BJ (cell line): ENCODE measurements around the gene EEF1A2. TPM values are rescaled to one million over a fixed set of nuclear protein-coding genes. Genes with fewer than 3 reads are reported as not detected.

Experiments
- CTCF ChIA-PET: fragments of 350-600 bp; formaldehyde crosslinking; extraction: SDS; loops from one replicate; lab custom pipeline; 2021; ENCODE audit warnings: antibody characterized with exemption, inconsistent platforms; lab: Yijun Ruan, JAX
- POLR2A ChIA-PET: fragments of 300-600 bp; sonication (Branson Sonifier 250); formaldehyde crosslinking; extraction: SDS; loops from one replicate; lab custom pipeline; 2021; ENCODE audit warnings: antibody characterized with exemption; lab: Charles Lee
- DNase-seq: peaks from one replicate; pipeline ENCODE4 v3.0.0-alpha.2; 2011; ENCODE audit warnings: low read depth
- H3K27me3 ChIP-seq: 2 replicates; pipeline ENCODE4 v1.6.0; 2011; ENCODE audit warnings: low read length; ENCODE audit not compliant: control insufficient read depth, insufficient read depth
- H3K36me3 ChIP-seq: 2 replicates; pipeline ENCODE4 v1.5.1; 2011; ENCODE audit warnings: low read length; ENCODE audit not compliant: control insufficient read depth, insufficient read depth
- H3K4me3 ChIP-seq: 2 replicates; pipeline ENCODE4 v1.5.1; 2011; ENCODE audit warnings: low read depth, mild to moderate bottlenecking, control low read depth, low read length
- CTCF ChIP-seq: IDR thresholded peaks from 2 replicates; pipeline ENCODE4 v1.5.1; 2011; ENCODE audit warnings: low read depth, mild to moderate bottlenecking, control low read depth, inconsistent platforms, low read length, moderate library complexity; ENCODE audit not compliant: insufficient read depth
- polyA minus RNA-seq: library from RNA; depleted of rRNA, polyadenylated mRNA; stranded (reverse); fragments of >200 nt; gene quantifications from 2 replicates; pipeline ENCODE4 v1.2.3, GENCODE V29; 2011; rRNA and poly(A)+ RNA removed
- polyA plus RNA-seq: library from polyadenylated mRNA; depleted of rRNA; stranded (reverse); fragments of >200 nt; gene quantifications from 2 replicates; pipeline ENCODE4 v1.2.3, GENCODE V29; 2011; rRNA removed

EEF1A2 gene
- polyA plus RNA-seq (8.3 and 9.4 TPM in 2 replicates), polyA minus RNA-seq (6.7 and 12.0 TPM in 2 replicates)

- POLR2A ChIA-PET, result no interaction called here
- H3K36me3 ChIP-seq, result no peaks in the 10 kb centered on the region; the same call in 1 of the 2 replicates
- peak; percentile 31; the same call in 1 of the 2 replicates for TF ChIP-seq CTCF
- CTCF ChIA-PET, result no interaction called here
- DNase-seq, result no peak
- H3K27me3 ChIP-seq, result peaks cover 8% of the 10 kb centered on the region
- H3K4me3 ChIP-seq, result peak within 1 kb of the TSS; percentile 41
Observed at GRCh38 chr20:63498960-63499337, at the start of gene EEF1A2. TSS of gene EEF1A2 (minus strand) at chr20:63499083. CDS start at chr20:63497763, 1,320 bp downstream.

- peaks cover 5% of the 10 kb centered on the region for H3K27me3 ChIP-seq
- no peaks in the 10 kb centered on the region for H3K36me3 ChIP-seq
- CTCF ChIA-PET, result no interaction called here
- no peak for TF ChIP-seq CTCF
- H3K4me3 ChIP-seq, result no peak overlapping the region
- DNase-seq, result no peak
- POLR2A ChIA-PET, result no interaction called here
Observed at GRCh38 chr20:63548542-63548941, 49.7 kb upstream of the EEF1A2 start.

GRCh38 chr20:63547725-63548480 is 49.0 kb upstream of the EEF1A2 start, which contains the start of gene SRMS:
TSS of gene SRMS (minus strand) at chr20:63547749. CDS start at chr20:63547463, 286 bp downstream.
- ChIA-PET POLR2A (no interaction called here), CTCF (interaction anchor here (3.0 kb wide), 1 partner anchor 11 kb away, joined by 7 read pairs; the partner anchor contains the start of gene PTK6)
- TF ChIP-seq CTCF, result no peak
- no peak for DNase-seq
- H3K27me3 ChIP-seq, result peaks cover 5% of the 10 kb centered on the region
- H3K4me3 ChIP-seq, result no peak within 1 kb of the TSS
- H3K36me3 ChIP-seq, result no peaks in the 10 kb centered on the region

GRCh38 chr20:63546956-63547724 is 48.3 kb upstream of the EEF1A2 start:
- POLR2A ChIA-PET, result no interaction called here
- CTCF ChIA-PET, result interaction anchor here (3.0 kb wide), 1 partner anchor 10 kb away, joined by 7 read pairs; the partner anchor contains the start of gene PTK6
- H3K36me3 ChIP-seq, result no peaks in the 10 kb centered on the region
- DNase-seq, result no peak
- peaks cover 5% of the 10 kb centered on the region for H3K27me3 ChIP-seq
- TF ChIP-seq CTCF, result no peak
- H3K4me3 ChIP-seq, result no peak overlapping the region

- Histone ChIP-seq H3K36me3 (no peaks in the 10 kb centered on the region), H3K4me3 (no peak overlapping the region), H3K27me3 (peaks cover 5% of the 10 kb centered on the region)
- ChIA-PET CTCF (interaction anchor here (3.0 kb wide), 1 partner anchor 9 kb away, joined by 7 read pairs; the partner anchor contains the start of gene PTK6), POLR2A (no interaction called here)
- TF ChIP-seq CTCF, result no peak
- no peak for DNase-seq
Observed at GRCh38 chr20:63546256-63546955, 47.5 kb upstream of the EEF1A2 start.
